Calu3 (cell line): Measurements from ENCODE around the gene SH3BP5L. TPM values are rescaled to one million over a fixed set of nuclear protein-coding genes. Genes with fewer than 3 reads are reported as not detected.

Experiments
- BruUV-seq: library from RNA; stranded (reverse); fragments of 400-500 nt; replicated peaks from 2 replicates; lab custom pipeline; 2021; lab: Mats Ljungman, UMichigan
- CTCF ChIA-PET: fragments of 300-600 bp; sonication (Branson Sonifier 250); formaldehyde crosslinking; loops from one replicate; lab custom pipeline; 2022; ENCODE audit warnings: antibody characterized with exemption; lab: Charles Lee
- DNase-seq: peaks from one replicate; pipeline ENCODE4 v3.0.0; 2022
- H3K27ac Mint-ChIP-seq: one replicate; pipeline ENCODE4 v1.8.0; 2022; ENCODE audit warnings: mixed read lengths; ENCODE audit not compliant: unreplicated experiment
- H3K27me3 Mint-ChIP-seq: one replicate; pipeline ENCODE4 v1.8.0; 2022; ENCODE audit warnings: mixed read lengths; ENCODE audit not compliant: unreplicated experiment
- H3K36me3 Mint-ChIP-seq: one replicate; pipeline ENCODE4 v1.8.0; 2022; ENCODE audit warnings: mild to moderate bottlenecking, moderate library complexity, mixed read lengths; ENCODE audit not compliant: insufficient read depth, unreplicated experiment
- H3K4me1 Mint-ChIP-seq: one replicate; pipeline ENCODE4 v1.8.0; 2022; ENCODE audit warnings: mild to moderate bottlenecking, low read depth, mixed read lengths; ENCODE audit not compliant: unreplicated experiment
- H3K4me3 Mint-ChIP-seq: one replicate; pipeline ENCODE4 v1.8.0; 2022; ENCODE audit warnings: mild to moderate bottlenecking, low read depth, moderate library complexity, mixed read lengths; ENCODE audit not compliant: unreplicated experiment
- H3K9me3 Mint-ChIP-seq: one replicate; pipeline ENCODE4 v1.8.0; 2022; ENCODE audit warnings: low read depth, mixed read lengths; ENCODE audit not compliant: unreplicated experiment
- intact Hi-C: fragments of 100-400 bp; cut with micrococcal nuclease; formaldehyde crosslinking; loops from one replicate; pipeline ENCODE4 v1.10.0; 2022; ENCODE audit not compliant: unreplicated experiment
- microRNA-seq: library from miRNA; unstranded; fragments of <30 nt; microRNA quantifications from one replicate; pipeline ENCODE4 v1.2.0, GENCODE V29; 2022
- total RNA-seq: library from RNA; stranded (reverse); gene quantifications from 2 replicates; pipeline ENCODE4 v1.2.3, GENCODE V29; 2022
- TF ChIP-seq, protein P1 (sequence below): fragments of 200-600 bp; IDR thresholded peaks from one replicate; pipeline ENCODE4 v1.8.0; 2022; ENCODE audit warnings: antibody characterized with exemption; ENCODE audit not compliant: unreplicated experiment

The SH3BP5L gene
- total RNA-seq, 1 experiment from 2014 or later = 27.1 TPM

DNA sequence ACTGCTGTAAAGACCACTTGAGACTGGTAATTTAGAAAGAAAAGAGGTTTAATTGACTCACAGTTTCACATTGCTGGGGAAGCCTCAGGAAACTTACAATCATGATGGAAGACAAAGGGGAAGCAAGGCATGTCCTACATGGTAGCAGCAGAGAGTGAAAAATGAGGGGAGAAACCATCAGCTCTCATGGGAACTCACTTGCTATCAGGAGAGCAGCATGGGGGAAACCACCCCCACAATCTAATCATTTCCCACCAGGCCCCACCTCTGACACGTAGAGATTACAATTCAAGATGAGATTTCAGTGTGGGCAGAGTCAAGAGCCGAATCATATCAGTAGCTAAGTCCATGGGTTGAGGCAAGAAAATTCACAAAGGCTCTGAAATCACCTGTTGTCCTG lies 46.4 kb downstream of the SH3BP5L start:
- H3K27me3 Mint-ChIP-seq = no peaks in the 10 kb centered on the region
- intact Hi-C loops = no loop called here
- H3K36me3 Mint-ChIP-seq = no peaks in the 10 kb centered on the region
- no peaks in the 10 kb centered on the region for H3K4me1 Mint-ChIP-seq
- no peak overlapping the region for H3K27ac Mint-ChIP-seq
- CTCF ChIA-PET = no interaction called here
- DNase-seq = no peak
- TF ChIP-seq, protein P1, sequence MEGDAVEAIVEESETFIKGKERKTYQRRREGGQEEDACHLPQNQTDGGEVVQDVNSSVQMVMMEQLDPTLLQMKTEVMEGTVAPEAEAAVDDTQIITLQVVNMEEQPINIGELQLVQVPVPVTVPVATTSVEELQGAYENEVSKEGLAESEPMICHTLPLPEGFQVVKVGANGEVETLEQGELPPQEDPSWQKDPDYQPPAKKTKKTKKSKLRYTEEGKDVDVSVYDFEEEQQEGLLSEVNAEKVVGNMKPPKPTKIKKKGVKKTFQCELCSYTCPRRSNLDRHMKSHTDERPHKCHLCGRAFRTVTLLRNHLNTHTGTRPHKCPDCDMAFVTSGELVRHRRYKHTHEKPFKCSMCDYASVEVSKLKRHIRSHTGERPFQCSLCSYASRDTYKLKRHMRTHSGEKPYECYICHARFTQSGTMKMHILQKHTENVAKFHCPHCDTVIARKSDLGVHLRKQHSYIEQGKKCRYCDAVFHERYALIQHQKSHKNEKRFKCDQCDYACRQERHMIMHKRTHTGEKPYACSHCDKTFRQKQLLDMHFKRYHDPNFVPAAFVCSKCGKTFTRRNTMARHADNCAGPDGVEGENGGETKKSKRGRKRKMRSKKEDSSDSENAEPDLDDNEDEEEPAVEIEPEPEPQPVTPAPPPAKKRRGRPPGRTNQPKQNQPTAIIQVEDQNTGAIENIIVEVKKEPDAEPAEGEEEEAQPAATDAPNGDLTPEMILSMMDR = no peak
- no TSS peak for BruUV-seq
- H3K9me3 Mint-ChIP-seq = peaks cover 27% of the 10 kb centered on the region
- H3K4me3 Mint-ChIP-seq = no peak overlapping the region

DNA sequence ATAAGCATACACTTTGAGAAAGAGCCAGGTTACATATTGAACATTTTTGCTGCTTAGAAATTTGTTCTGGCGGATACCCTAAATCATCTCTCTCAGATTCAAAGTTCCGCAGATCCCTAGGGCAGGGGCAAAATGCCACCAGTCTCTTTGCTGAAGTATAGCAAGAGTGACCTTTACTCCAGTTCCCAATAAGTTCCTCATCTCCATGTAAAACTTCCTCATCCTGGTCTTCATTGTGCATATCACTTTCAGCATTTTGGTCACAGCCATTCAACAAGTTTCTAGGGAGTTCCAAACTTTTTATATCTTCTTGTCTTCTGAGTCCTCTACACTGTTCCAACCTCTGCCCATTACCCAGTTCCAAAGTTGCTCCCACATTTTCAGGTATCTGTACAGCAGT lies 46.8 kb downstream of the SH3BP5L start:
- no peaks in the 10 kb centered on the region for H3K27me3 Mint-ChIP-seq
- no peak overlapping the region for H3K27ac Mint-ChIP-seq
- peaks cover 27% of the 10 kb centered on the region for H3K9me3 Mint-ChIP-seq
- intact Hi-C loops = no loop called here
- TF ChIP-seq, protein P1 = no peak
- H3K4me1 Mint-ChIP-seq = no peaks in the 10 kb centered on the region
- H3K36me3 Mint-ChIP-seq = no peaks in the 10 kb centered on the region
- no TSS peak for BruUV-seq
- CTCF ChIA-PET = no interaction called here
- DNase-seq = no peak
- H3K4me3 Mint-ChIP-seq = no peak overlapping the region

DNA sequence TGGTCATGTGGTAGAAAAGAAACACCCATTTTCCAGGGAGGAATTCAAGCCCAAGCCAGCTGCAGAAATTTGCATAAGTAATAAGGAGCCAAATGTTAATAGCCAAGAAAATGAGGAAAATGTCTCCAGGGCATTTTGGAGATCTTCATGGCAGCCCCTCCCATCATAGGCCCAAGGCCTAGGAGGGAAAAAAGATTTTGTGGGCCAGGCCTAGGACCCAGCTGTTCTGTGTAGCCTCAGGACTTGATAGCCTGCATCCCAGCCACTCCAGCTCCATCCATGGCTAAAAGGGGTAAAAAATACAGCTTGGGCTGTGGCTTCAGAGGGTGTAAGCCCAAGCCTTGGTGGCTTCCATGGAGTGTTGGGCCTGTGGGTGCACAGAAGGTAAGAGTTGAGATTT lies 48.7 kb downstream of the SH3BP5L start:
- Mint-ChIP-seq H3K27ac (no peak overlapping the region), H3K27me3 (no peaks in the 10 kb centered on the region), H3K36me3 (no peaks in the 10 kb centered on the region), H3K4me3 (no peak overlapping the region), H3K4me1 (no peaks in the 10 kb centered on the region), H3K9me3 (peaks cover 25% of the 10 kb centered on the region)
- CTCF ChIA-PET = no interaction called here
- no TSS peak for BruUV-seq
- DNase-seq = no peak
- TF ChIP-seq, protein P1 = no peak
- intact Hi-C loops = no loop called here

DNA sequence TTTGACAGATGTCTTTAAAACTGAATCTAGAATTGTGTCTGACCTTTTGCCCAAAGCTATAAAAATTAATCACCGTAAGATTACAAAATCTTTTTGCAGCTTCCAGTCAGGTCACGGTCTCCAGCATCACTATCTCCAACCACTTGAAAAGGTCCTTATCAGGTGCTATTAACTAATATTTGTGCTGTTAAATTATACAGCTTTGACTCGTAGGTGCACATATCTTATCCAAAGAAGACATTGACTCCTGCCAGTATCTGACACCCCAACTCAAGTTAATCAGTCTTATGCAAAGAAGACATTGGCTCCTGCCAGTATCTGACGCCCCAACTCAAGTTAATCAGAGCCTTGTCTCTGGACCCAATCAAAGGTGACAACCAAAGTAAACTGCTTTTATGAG lies 50.3 kb downstream of the SH3BP5L start:
- H3K9me3 Mint-ChIP-seq = peaks cover 14% of the 10 kb centered on the region
- H3K4me1 Mint-ChIP-seq = no peaks in the 10 kb centered on the region
- CTCF ChIA-PET = no interaction called here
- DNase-seq = no peak
- H3K27me3 Mint-ChIP-seq = no peaks in the 10 kb centered on the region
- BruUV-seq = no TSS peak
- H3K4me3 Mint-ChIP-seq = no peak overlapping the region
- intact Hi-C loops = no loop called here
- TF ChIP-seq, protein P1 = no peak
- H3K27ac Mint-ChIP-seq = no peak overlapping the region
- H3K36me3 Mint-ChIP-seq = no peaks in the 10 kb centered on the region

Small RNA genes within 50 kb of the gene (microRNA-seq; reads per million reads assigned to microRNA genes)
- 2.5 reads per million for gene MIR3124

Other genes starting within 250 kb of the SH3BP5L start
- not detected in 2 replicates for gene OR2T10, start 228.2 kb downstream of the SH3BP5L start, total RNA-seq
- gene OR2T11, start 190.8 kb downstream of the SH3BP5L start, total RNA-seq = not detected in 2 replicates
- gene OR2T35, start 180.6 kb downstream of the SH3BP5L start, total RNA-seq = not detected in 2 replicates
- gene OR2T27, start 170.4 kb downstream of the SH3BP5L start, total RNA-seq = not detected in 2 replicates
- not detected in 2 replicates for gene OR14I1, start 123.1 kb downstream of the SH3BP5L start, total RNA-seq
- gene LYPD8, start 70.2 kb downstream of the SH3BP5L start, total RNA-seq = not detected in 2 replicates
- gene ZNF672, start 12.3 kb upstream of the SH3BP5L start, total RNA-seq = 28.3 and 28.7 TPM in 2 replicates
- gene ZNF692, start 33.2 kb upstream of the SH3BP5L start, total RNA-seq = 61.4 and 61.5 TPM in 2 replicates
- 7.3 and 7.8 TPM in 2 replicates for gene PGBD2, start 80.3 kb upstream of the SH3BP5L start, total RNA-seq